GM12878 (cell line): ENCODE data around the gene ZDHHC3. TPM values are rescaled to one million over a fixed set of nuclear protein-coding genes. Genes with fewer than 3 reads are reported as not detected.

Experiments used
- ATAC-seq: fragments of 200-7000 bp; cut with Tn5 transposase; 3 replicates; pipeline ENCODE4 v1.9.1; 2020; ENCODE audit warnings: mild to moderate bottlenecking, moderate library complexity
- BruUV-seq: library from RNA; stranded (reverse); fragments of 400-500 nt; replicated peaks from 2 replicates; lab custom pipeline; 2021; lab: Mats Ljungman, UMichigan
- CTCF ChIA-PET: fragments of 300-600 bp; sonication (Branson Sonifier 250); formaldehyde crosslinking; extraction: SDS; loops from one replicate; lab custom pipeline; 2021; ENCODE audit warnings: inconsistent platforms; lab: Yijun Ruan, JAX
- POLR2A ChIA-PET: fragments of 350-600 bp; formaldehyde crosslinking; extraction: SDS; loops from one replicate; lab custom pipeline; 2021; ENCODE audit warnings: inconsistent platforms; lab: Charles Lee
- RAD21 ChIA-PET: fragments of 300-600 bp; sonication (Branson Sonifier 250); formaldehyde crosslinking; loops from one replicate; lab custom pipeline; 2023; ENCODE audit warnings: antibody characterized with exemption; ENCODE audit not compliant: unreplicated experiment; lab: Charles Lee
- SMC1A ChIA-PET: fragments of 300-600 bp; sonication (Branson Sonifier 250); formaldehyde crosslinking; loops from one replicate; lab custom pipeline; 2023; ENCODE audit not compliant: unreplicated experiment, uncharacterized antibody; lab: Charles Lee
- DNase-seq: peaks from one replicate; pipeline ENCODE4 v3.0.0-alpha.2; 2011; ENCODE audit warnings: low read depth, low spot score
- FAIRE-seq: peaks from 3 replicates; lab custom pipeline; 2011; peaks lifted over from hg19 to GRCh38; lab: Jason Lieb, UNC
- H2AFZ ChIP-seq: 2 replicates; pipeline ENCODE4 v1.6.0; 2011; ENCODE audit warnings: low read depth, low read length, control low read depth; ENCODE audit not compliant: control insufficient read depth
- H3K27ac ChIP-seq: 2 replicates; pipeline ENCODE4 v1.5.1; 2011; ENCODE audit warnings: control low read depth; ENCODE audit not compliant: control insufficient read depth, insufficient read depth
- H3K27me3 ChIP-seq, 2 experiments: replicated peaks in 1 of 2; 2 replicates each; pipeline versions ENCODE4 v1.6.0 to v1.6.1; 2011; ENCODE audit warnings: low read length in 1 of 2; ENCODE audit not compliant: control insufficient read depth in 2 of 2, insufficient read depth in 2 of 2
- H3K36me3 ChIP-seq, 2 experiments: 2 replicates each; pipeline ENCODE4 v1.5.1; 2011; ENCODE audit warnings: low read length in 1 of 2; ENCODE audit not compliant: control insufficient read depth in 2 of 2, insufficient read depth in 2 of 2
- H3K4me1 ChIP-seq: 2 replicates; pipeline ENCODE4 v1.6.1; 2011; ENCODE audit warnings: mild to moderate bottlenecking, low read length, moderate library complexity, mixed read lengths; ENCODE audit not compliant: control insufficient read depth, insufficient read depth
- H3K4me2 ChIP-seq: 2 replicates; pipeline ENCODE4 v1.6.0; 2011; ENCODE audit warnings: control low read depth; ENCODE audit not compliant: control insufficient read depth, insufficient read depth
- H3K4me3 ChIP-seq: fragments of 200-600 bp; sonication (generic); 2 replicates; pipeline ENCODE4 v1.5.1; 2016
- H3K79me2 ChIP-seq: 2 replicates; pipeline ENCODE4 v1.6.0; 2011; ENCODE audit warnings: low read length; ENCODE audit not compliant: control insufficient read depth, insufficient read depth
- H3K9ac ChIP-seq: 2 replicates; pipeline ENCODE4 v1.8.0; 2011; ENCODE audit warnings: low read length, control low read depth, mixed read lengths; ENCODE audit not compliant: control insufficient read depth, insufficient read depth
- H3K9me3 ChIP-seq: replicated peaks from 3 replicates; pipeline ENCODE4 v1.5.1; 2011; ENCODE audit warnings: mild to moderate bottlenecking, low read length; ENCODE audit not compliant: control insufficient read depth, insufficient read depth
- H4K20me1 ChIP-seq: 2 replicates; pipeline ENCODE4 v1.6.0; 2011; ENCODE audit not compliant: control insufficient read depth, insufficient read depth
- BMI1 ChIP-seq: fragments of 450-650 bp; IDR thresholded peaks from 2 replicates; pipeline ENCODE4 v1.6.1; 2016; ENCODE audit warnings: mild to moderate bottlenecking, moderate library complexity, borderline replicate concordance
- ETV6 ChIP-seq, 2 experiments: fragments of 450-650 bp in 1 of 2; IDR thresholded peaks in 1 of 2; conservative IDR thresholded peaks in 1 of 2; 2 replicates each; pipeline ENCODE4 v1.6.1; 2014; ENCODE audit warnings: antibody characterized with exemption in 1 of 2, borderline replicate concordance in 1 of 2, low read depth in 1 of 2, mild to moderate bottlenecking in 1 of 2, moderate library complexity in 1 of 2
- HDAC6 ChIP-seq: fragments of 200-600 bp; sonication (generic); IDR thresholded peaks from one replicate; pipeline ENCODE4 v1.8.0; 2017; ENCODE audit warnings: antibody characterized with exemption; ENCODE audit not compliant: unreplicated experiment
- HDGF ChIP-seq: fragments of 450-650 bp; IDR thresholded peaks from 2 replicates; pipeline ENCODE4 v1.6.1; 2016; ENCODE audit warnings: antibody characterized with exemption
- RFX5 ChIP-seq: IDR thresholded peaks from 2 replicates; pipeline ENCODE4 v1.6.1; 2011; ENCODE audit warnings: low read depth, low read length, improper control_type of control experiment
- ZBTB11 ChIP-seq: fragments of 450-650 bp; formaldehyde crosslinking; IDR thresholded peaks from 2 replicates; pipeline ENCODE4 v1.5.0; 2022; ENCODE audit warnings: mild to moderate bottlenecking, missing genetic modification characterization
- ZNF622 ChIP-seq: fragments of 450-650 bp; IDR thresholded peaks from 2 replicates; pipeline ENCODE4 v1.6.1; 2017; ENCODE audit warnings: mild to moderate bottlenecking, inconsistent platforms
- in situ Hi-C: fragments of 300-500 bp; cut with MboI; formaldehyde crosslinking; loops from 9 replicates; pipeline ENCODE4 v1.14.3; 2018; ENCODE audit warnings: mixed read lengths
- intact Hi-C: fragments of 100-400 bp; cut with micrococcal nuclease; formaldehyde crosslinking; loops from one replicate; pipeline ENCODE4 v1.14.2; 2022; ENCODE audit not compliant: unreplicated experiment
- polyA plus RNA-seq, 11 experiments: library from polyadenylated mRNA; depleted of rRNA in 4 of 11; unstranded in 6 of 11; stranded (reverse) in 5 of 11; fragments of >200 nt; fragmentation: Nextera tagmentation in 4 of 11; fragmentation: Illumina TruSeq in 1 of 11; extraction: Ambion mirVana in 4 of 11; extraction: Trizol in 1 of 11; gene quantifications; 1 replicate in 1 of 11; 2 replicates in 10 of 11; pipeline versions ENCODE4 v1.2.1 to v1.2.3, GENCODE V29; 2011 to 2016; ENCODE audit warnings: inconsistent platforms in 2 of 11, missing spikeins in 2 of 11, low read depth in 1 of 11
- total RNA-seq, 4 experiments: library from RNA; depleted of rRNA in 3 of 4; stranded (reverse); fragments of >200 nt in 3 of 4; fragmentation: Illumina TruSeq in 1 of 4; extraction: Trizol in 1 of 4; gene quantifications; 2 replicates each; pipeline versions ENCODE4 v1.2.1 to v1.2.3, GENCODE V29; 2013 to 2021

ZDHHC3 gene
- total and polyA plus RNA-seq, 10 of the 15 experiments (the other 5 are each of a cell fraction or from before 2014, with no cell fraction given), result 6.8 to 79.1 (median 40.8) TPM

GRCh38 chr3:45003859-45004258, 27.9 kb upstream of the ZDHHC3 start (continued):
- no peak for TF ChIP-seq RFX5
- TF ChIP-seq ZBTB11, result no peak
- no peak for TF ChIP-seq ETV6 (conservative IDR thresholded peaks at IDR 0.05 in 1 of 2, IDR thresholded peaks at IDR 0.05 in 1 of 2; ENCODE audit: borderline replicate concordance in 1 of 2, low read depth in 1 of 2)
- no peak for TF ChIP-seq HDAC6

GRCh38 chr3:45003406-45003805, 27.4 kb upstream of the ZDHHC3 start:
- SMC1A ChIA-PET, result interaction anchor here (1.7 kb wide), 1 partner anchor 9 kb away, joined by 7 read pairs; no protein-coding TSS in a partner anchor
- BruUV-seq, result no TSS peak
- Histone ChIP-seq H4K20me1 (no peaks in the 10 kb centered on the region), H3K27ac (no peak overlapping the region), H3K79me2 (no peaks in the 10 kb centered on the region), H3K4me3 (no peak overlapping the region), H3K4me2 (no peak overlapping the region), H3K9me3 (no peaks in the 10 kb centered on the region), H3K9ac (no peak overlapping the region), H2AFZ (no peak overlapping the region), H3K4me1 (no peaks in the 10 kb centered on the region), H3K27me3 (no peaks in the 10 kb centered on the region), H3K36me3 (peaks cover 24 to 42% of the 10 kb centered on the region in 2 experiments)
- no peak for TF ChIP-seq ZNF622
- no peak for TF ChIP-seq BMI1
- TF ChIP-seq HDGF, result no peak
- in situ Hi-C loops, result no loop called here
- DNase-seq (no peak), FAIRE-seq (no peak), ATAC-seq (no peak)
- POLR2A ChIA-PET, result no interaction called here
- intact Hi-C loops, result no loop called here
- CTCF ChIA-PET, result interaction anchor here (0.6 to 1.5 kb wide), 3 partner anchors 15 to 538 kb away, joined by 3 to 4 read pairs (median 4); no protein-coding TSS in a partner anchor
- RAD21 ChIA-PET, result interaction anchor here (0.8 kb wide), 1 partner anchor 20 kb away, joined by 3 read pairs; no protein-coding TSS in a partner anchor
